ENCODE measurements around the gene PHLDA2. TPM values are rescaled to one million over a fixed set of nuclear protein-coding genes. Genes with fewer than 3 reads are reported as not detected.
A peak's percentile ranks its signal among the peaks of the same experiment; 100 is the strongest.

PHLDA2 gene
- total and polyA plus RNA-seq, 7 donors, result 1.7 to 37.9 (median 35.4) TPM; not detected in 3

DNA sequence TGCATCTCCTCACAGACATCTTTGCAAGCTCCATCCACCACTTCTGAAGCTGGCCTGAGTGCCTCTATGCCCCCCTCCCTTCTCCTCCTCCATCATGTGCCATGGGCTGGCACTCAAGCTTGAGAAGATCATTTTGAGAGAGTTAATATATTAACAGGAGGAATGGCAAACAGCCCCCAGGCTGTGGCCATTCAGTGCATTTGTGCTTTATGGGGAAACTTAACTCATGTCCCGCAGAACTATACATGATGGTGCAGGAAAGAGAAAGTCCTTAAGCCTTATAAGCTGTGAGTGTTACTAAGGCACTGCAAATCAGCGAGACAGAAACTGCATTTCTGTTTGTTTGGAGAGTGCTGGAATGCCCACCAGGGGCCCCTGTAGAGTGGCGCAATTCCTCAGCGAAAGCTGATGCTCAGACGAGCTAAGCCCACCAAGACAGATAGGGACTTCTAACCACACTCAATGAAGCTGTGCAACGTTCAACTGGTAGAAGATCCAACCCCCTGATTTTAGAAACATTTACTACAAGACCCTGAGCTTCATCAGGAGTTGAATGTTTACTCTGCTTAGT is 26.8 kb upstream of the PHLDA2 start:
- TF ChIP-seq POLR2A (IDR thresholded peaks at IDR 0.05) (no peak), EP300 (IDR thresholded peaks at IDR 0.05) (no peak), POLR2AphosphoS5 (IDR thresholded peaks at IDR 0.05) (no peak)
- TF ChIP-seq, protein P1, sequence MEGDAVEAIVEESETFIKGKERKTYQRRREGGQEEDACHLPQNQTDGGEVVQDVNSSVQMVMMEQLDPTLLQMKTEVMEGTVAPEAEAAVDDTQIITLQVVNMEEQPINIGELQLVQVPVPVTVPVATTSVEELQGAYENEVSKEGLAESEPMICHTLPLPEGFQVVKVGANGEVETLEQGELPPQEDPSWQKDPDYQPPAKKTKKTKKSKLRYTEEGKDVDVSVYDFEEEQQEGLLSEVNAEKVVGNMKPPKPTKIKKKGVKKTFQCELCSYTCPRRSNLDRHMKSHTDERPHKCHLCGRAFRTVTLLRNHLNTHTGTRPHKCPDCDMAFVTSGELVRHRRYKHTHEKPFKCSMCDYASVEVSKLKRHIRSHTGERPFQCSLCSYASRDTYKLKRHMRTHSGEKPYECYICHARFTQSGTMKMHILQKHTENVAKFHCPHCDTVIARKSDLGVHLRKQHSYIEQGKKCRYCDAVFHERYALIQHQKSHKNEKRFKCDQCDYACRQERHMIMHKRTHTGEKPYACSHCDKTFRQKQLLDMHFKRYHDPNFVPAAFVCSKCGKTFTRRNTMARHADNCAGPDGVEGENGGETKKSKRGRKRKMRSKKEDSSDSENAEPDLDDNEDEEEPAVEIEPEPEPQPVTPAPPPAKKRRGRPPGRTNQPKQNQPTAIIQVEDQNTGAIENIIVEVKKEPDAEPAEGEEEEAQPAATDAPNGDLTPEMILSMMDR (IDR thresholded peaks at IDR 0.05), result no peak
- H3K4me3 ChIP-seq, result no peak overlapping the region
- H3K27ac ChIP-seq, result no peak overlapping the region
- H3K27me3 ChIP-seq, result no peaks in the 10 kb centered on the region
- H3K9me3 ChIP-seq, result no peaks in the 10 kb centered on the region
- WGBS, 2 donors, result 90 to 92% methylated on average over 6 of the region's 6 CpGs
- no peak for DNase-seq
- peaks cover 0 to 17% (median 0%) of the 10 kb centered on the region in 4 donors for H3K4me1 ChIP-seq
- peaks cover 15 to 100% (median 72%) of the 10 kb centered on the region in 4 donors for H3K36me3 ChIP-seq
- intact Hi-C loops (cut with DNase I), result no loop called here

DNA sequence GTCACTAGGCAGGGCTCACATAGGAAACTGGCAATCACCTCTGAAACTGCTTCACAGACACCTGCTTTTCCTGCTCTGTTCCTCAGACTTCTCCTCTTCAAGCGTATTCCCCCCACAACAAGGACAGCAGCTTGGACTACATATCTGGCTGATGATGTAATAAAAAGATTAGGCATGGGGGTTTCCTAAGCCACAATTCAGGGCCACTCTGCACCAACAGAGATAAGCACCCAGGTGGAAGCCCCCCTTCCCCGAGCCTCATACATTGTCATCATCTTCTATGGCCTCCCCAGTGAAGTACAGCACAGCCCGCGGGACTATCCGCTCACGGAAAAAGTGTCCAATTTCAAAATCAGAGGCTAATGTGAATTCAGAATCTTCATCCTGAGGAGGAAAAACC is 25.0 kb upstream of the PHLDA2 start:
- Histone ChIP-seq H3K4me1 (peaks cover 0 to 21% (median 0%) of the 10 kb centered on the region in 4 donors), H3K27ac (no peak overlapping the region), H3K36me3 (peaks cover 15 to 100% (median 74%) of the 10 kb centered on the region in 4 donors), H3K9me3 (no peaks in the 10 kb centered on the region), H3K4me3 (no peak overlapping the region), H3K27me3 (no peaks in the 10 kb centered on the region)
- no peak for TF ChIP-seq EP300 (IDR thresholded peaks at IDR 0.05)
- no peak for TF ChIP-seq POLR2A (IDR thresholded peaks at IDR 0.05)
- TF ChIP-seq, protein P1 (IDR thresholded peaks at IDR 0.05), result no peak
- TF ChIP-seq POLR2AphosphoS5 (IDR thresholded peaks at IDR 0.05), result no peak
- 93% methylated on average over 6 of the region's 6 CpGs for WGBS, 2 donors
- no peak for DNase-seq
- intact Hi-C loops (cut with DNase I), result no loop called here

DNA sequence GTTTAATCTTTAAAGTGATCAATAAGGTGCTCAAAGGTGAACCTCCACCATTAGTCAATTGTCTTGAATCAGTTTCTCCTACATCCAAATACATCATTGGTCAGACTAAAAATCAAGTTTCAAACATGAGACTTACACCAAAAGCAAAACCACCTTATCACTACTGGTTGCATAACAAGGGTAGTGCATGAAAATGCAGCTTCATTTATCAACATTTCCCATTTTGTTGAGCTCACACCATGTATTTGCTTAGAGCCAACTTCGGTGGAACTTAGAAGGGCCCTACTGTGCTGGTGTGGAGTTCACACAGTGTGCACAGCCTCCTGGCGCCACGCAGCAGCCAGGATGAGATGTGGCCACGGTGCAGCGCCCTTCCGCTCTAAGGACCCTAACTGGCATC is 23.1 kb upstream of the PHLDA2 start:
- no peak for DNase-seq
- H3K4me1 ChIP-seq, result peaks cover 0 to 21% (median 0%) of the 10 kb centered on the region in 4 donors
- no peak overlapping the region for H3K27ac ChIP-seq
- H3K4me3 ChIP-seq, result no peak overlapping the region
- WGBS, 2 donors, result 65 to 72% methylated on average over 6 of the region's 6 CpGs
- no peaks in the 10 kb centered on the region for H3K9me3 ChIP-seq
- peaks cover 15 to 100% (median 74%) of the 10 kb centered on the region in 4 donors for H3K36me3 ChIP-seq
- H3K27me3 ChIP-seq, result no peaks in the 10 kb centered on the region
- intact Hi-C loops (cut with DNase I), result no loop called here
- no peak for TF ChIP-seq POLR2A (IDR thresholded peaks at IDR 0.05)
- no peak for TF ChIP-seq EP300 (IDR thresholded peaks at IDR 0.05)
- TF ChIP-seq, protein P1 (IDR thresholded peaks at IDR 0.05), result no peak
- TF ChIP-seq POLR2AphosphoS5 (IDR thresholded peaks at IDR 0.05), result no peak

DNA sequence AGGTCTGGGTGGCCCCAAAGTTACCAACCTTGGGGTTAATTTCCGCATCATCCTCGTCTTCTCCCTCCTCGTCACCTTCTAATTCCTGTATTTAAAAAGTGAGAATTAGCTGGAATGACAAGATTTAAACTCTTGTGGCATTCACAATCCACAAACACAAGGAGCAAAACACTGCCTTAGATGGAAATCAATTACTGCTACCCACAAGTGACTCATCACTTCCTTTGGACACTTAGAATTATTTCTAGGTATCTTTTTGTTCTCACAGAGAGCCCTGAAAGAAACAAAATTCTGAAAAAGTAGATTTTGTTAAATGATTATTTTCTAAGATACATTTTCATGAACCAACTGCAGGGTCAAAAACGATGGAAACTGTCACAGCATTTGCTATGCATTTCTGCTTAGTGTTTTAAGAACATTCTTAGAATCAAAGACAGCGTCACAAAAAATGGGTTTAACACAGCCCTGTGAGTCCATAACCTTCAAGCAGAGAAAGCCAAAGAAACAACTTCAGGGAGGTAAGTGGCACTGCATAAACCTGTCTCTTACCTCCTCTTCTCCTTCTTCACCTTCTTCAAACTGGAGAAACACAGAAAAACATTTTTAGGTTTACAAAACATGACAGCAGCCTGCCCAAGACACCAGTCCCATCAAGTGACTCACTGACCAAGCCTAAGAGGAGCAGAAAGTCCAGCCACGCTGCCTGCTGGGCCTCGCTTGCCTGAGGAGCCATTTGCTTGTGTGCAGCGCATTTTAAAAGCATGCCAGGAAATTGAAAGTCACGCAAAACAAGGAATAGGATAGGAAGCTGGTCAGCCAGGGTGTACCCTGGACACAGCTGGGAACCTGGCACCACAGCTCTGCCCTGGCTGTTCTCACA is 22.3 kb upstream of the PHLDA2 start:
- H3K9me3 ChIP-seq, result no peaks in the 10 kb centered on the region
- 80 to 81% methylated on average over 9 of the region's 9 CpGs for WGBS, 2 donors
- H3K4me1 ChIP-seq, result peaks cover 0 to 21% (median 1%) of the 10 kb centered on the region in 4 donors
- no peak for TF ChIP-seq EP300 (IDR thresholded peaks at IDR 0.05)
- TF ChIP-seq, protein P1 (IDR thresholded peaks at IDR 0.05), result no peak
- TF ChIP-seq POLR2A (IDR thresholded peaks at IDR 0.05), result no peak
- no peak for TF ChIP-seq POLR2AphosphoS5 (IDR thresholded peaks at IDR 0.05)
- intact Hi-C loops (cut with DNase I), result no loop called here
- DNase-seq, result no peak
- H3K4me3 ChIP-seq, result no peak overlapping the region
- H3K27ac ChIP-seq, result peak overlapping the region in 1 of 4 donors; percentile 9
- peaks cover 15 to 95% (median 68%) of the 10 kb centered on the region in 4 donors for H3K36me3 ChIP-seq
- no peaks in the 10 kb centered on the region for H3K27me3 ChIP-seq
